GM10847 (cell line): ENCODE data around the gene COL8A1.

Experiments
- POLR2A ChIP-seq: IDR thresholded peaks from 2 replicates; pipeline ENCODE4 v1.6.1; 2011; ENCODE audit not compliant: insufficient read length; ENCODE audit errors: extremely low read depth

Gene COL8A1

DNA sequence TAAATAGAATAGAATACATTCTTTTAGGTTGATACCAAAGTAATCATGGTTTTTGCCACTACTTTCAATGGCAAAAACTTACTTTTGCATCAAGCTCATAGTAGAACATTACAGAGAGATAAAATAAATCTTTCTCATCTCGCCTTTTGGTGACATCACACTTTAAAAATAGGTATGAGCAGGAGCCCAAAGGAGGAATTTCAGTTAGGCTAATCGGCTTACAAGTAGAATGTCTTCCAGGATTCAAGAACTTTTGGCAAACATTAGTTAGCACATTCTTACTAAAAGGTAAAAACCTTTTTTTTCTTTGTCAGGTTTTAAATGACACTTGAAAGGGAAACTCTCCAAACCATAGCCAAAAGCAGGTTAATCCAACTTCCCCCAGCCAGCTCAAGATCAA, 119.6 kb downstream of the COL8A1 start:
- TF ChIP-seq POLR2A = no peak

DNA sequence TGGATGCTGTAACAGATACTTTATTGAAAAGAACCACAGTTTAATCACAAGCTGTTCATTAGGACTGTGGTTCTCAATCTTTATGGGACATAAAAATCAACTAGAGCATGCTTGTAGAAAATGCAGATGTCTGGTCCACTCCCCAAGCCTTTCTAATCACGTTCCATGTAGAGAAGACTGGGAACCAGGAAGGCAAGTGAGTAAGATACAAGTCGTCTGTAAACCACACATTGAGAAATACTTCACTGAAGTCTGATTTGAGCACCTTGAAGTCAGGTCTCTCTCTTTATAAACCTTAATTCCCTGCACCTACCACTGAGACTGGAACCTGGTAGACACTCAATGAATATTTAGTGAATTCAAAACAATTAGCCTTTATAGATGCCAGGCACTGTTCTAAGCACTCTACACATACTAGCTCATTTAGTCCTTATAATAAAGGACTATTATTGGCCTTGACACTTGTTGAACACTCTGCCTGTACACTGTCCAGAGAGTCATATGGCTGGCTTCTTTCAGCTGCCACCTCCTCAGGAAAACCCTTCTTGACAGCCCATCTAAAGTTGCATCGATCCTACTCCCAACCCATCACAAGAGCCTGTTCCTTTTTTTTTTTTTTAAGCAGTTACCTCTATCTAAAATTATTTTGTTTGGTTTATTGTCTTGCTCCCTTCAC, 120.2 kb downstream of the COL8A1 start:
- TF ChIP-seq POLR2A = no peak

DNA sequence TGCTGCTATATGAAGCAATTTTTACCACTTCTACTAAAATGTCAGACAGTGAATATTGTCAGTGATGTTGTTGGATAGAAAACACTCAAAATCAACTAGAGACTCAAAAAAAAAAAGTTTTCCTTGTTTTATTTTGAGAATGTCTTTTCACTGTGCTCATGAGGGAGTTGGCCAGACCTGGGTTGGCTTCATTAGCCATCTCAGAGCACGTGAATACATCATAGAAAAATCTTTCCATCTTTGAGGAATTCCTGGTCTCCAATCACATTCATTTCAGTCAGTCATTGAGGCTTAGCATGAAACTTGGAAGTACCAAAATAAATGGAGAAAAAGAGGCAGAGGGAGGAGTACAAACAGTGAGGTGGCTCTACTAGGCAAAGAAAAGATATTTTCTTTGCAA, 121.6 kb downstream of the COL8A1 start:
- TF ChIP-seq POLR2A = no peak

DNA sequence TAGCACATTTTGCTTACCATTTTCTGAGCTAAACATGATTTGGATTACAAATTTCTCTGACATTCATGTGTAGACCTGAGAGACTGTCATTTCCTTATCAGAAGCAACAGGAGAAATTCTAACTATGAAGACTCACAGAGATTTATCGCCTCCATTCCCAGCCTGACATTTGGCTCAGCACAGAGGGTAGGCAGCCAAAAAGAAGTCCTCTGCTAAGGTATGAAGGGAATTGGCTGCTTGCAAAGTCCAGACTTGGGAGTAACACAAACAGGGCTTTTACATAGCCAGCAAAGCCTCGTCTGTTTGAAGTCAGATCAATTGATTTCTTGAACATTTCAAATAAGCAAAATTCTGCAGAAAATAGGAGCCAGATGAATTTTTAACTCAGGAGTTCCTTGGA, 122.2 kb downstream of the COL8A1 start:
- TF ChIP-seq POLR2A = no peak

DNA sequence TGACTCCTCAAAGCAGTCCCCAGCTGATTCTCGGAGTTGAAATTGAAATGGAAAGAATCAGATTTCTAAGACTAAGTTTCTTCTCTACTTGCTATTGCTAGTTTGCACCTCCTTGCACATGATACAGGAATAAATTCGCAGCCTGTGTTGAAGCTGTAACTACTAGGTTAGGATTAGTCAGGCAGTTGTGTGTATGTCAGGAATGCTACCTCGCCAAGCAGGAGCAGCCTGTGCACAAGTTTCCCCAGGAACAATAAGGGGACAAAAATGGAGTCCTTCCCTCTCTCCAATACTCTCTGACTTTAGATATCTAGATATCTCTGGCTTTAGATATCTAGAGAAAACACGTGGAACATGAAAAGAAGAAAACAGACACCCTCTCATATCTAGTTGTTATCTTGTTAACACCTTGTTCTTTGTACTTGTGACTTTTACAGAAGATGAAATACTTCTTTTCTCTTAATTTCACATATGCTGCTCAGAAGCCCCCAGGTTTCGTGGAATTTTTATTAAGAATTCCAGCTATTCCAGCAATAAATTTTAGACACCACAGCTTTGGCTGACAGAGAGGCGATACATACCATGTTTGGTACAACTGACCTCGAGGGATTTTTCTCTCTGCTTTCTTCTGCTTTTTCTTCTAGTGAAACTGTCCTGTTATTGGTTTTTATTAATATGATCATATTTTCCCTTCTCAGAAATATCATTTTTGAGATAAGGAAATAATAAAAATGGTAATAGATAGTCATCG, 123.2 kb downstream of the COL8A1 start:
- TF ChIP-seq POLR2A = no peak

DNA sequence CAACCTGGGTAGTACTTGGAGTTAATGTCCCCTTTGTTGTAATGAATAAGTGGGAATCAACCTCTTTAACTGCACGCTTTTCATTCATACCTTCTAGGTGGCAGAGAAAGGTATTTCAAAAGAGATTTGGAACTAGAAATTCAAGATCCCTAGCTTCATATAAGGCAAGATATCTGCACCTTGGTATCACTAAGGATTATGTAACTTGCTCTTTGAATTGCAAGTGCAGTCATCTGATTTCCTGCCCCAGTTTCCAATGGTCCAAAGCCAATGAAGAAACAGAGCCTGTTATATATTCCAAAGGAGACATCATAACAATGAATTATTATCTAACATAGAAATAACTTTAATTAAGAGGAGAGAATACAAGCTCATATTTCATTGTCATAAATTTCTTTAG, 124.5 kb downstream of the COL8A1 start:
- TF ChIP-seq POLR2A = no peak

DNA sequence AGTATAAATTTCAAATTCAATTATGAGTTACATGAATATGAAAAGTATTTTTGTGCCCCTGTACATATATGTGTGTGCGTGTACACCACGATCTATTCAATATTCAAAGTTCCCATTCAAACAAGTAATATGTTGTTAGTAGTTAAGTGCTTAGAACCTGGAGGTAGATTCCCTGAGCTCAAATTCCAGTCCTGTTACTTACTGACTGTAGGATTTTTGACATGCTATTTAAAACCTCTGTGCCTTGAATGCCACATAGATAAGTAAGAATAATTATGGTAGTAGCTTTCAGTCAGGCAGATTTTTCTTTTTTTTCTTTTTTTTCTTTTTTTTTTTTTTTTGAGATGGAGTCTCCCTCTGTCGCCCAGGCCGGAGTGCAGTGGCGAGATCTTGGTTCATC, 126.0 kb downstream of the COL8A1 start:
- TF ChIP-seq POLR2A = no peak

DNA sequence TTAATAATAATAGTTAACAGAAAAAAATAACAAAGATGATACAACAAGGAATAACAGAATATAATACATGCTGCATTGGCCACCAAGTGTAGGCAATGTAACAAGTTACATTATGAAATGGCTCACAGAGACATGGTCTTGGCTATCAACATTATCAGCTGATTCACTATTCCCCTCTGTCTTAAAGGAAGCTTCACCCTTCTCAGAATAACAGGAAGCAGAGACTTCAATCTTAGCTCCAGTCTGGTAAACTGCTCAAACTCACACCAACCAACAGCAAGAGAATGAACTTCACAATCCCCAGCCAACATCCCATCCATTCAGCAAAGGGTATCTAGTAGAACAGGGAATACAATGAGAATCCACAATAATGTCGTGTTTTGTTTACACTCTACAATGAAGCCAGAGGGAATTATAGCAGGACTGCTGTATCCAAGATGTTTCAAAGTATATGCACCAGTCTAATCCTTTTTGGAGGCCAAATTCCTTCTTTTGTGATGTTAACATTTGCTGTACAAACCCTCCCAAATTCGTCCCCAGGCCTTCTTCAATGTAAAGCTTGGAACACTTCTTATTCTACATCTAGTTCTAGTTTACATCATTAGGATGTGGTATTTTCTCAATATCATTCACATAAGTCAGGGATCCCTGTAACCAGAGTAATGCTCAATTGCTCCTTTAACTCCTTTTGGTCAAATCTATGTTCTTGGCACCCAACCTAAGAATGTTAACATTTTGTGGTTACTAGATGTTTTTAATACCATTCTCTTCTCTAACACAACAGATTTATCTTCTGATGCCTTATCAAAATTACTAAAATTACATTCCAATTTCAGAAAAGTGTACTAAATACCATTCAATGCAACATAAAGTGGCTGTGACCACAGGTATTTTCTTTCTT, 126.9 kb downstream of the COL8A1 start:
- TF ChIP-seq POLR2A = no peak

DNA sequence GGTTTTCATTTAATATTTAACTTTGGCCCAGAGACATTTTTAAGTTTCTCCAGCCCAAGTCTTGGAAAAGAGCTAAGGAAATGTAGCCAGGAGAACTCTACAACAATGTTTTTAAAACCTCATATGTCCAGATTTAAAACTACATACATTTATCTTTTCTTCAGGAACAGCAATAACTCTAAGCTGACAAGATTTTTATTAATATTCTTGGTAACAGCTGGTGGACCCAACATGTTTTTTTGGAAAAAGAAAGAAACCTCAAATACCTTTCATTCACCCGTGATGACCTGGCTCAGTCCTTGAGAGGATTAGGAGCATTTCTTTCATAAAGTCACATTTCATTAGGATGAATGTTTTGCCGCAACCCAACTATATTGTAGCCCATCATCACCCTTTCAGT, 128.9 kb downstream of the COL8A1 start:
- TF ChIP-seq POLR2A = no peak

DNA sequence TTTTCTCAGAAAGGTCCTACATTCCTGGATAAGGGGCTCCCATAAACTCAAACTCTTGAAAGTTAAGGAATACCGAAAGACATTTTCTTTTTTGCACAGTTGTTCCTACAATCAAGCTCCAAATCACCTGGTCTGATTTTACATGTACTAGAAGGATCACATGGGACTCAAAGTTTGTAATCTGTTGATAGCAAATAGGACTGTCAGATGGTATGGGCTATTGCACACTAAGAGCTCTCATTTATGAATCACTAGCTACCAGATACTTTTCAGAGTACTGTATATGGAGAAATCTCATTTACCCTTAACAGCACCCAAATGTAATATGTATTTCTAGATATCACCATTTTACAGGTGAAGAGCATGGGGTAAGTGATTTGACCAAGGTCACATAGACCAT, 129.7 kb downstream of the COL8A1 start:
- TF ChIP-seq POLR2A = no peak

DNA sequence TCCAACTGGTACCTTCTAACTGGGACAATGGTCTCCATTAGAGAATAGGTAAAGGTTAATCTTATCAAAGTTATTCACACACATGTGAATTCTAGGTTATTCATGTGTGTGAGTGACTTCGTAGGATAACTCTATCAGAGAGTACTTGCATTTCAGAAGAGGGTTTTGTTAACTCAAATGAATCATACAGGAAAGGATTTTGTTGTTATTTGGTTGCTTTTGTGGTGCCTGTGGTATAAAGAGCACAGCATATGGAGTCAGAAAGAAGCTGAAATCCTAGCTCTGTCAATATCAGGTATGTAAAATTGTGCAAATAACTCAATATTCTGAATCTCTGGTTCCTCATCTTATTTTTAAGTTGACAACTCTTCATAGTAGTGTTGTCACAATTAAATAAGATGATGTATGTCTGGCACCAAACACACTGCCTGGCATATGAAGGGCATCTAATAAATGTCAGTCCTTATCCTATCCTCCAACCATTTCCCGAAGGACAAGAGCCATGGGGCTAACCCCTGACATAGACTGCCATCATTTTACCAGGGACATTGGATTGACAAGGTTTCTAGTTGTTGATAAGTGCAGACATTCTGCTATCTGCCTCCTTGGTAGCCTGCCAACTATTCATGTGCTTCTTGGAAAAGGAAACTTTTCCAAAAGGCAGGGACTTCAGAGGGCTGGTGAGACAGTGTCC, 130.6 kb downstream of the COL8A1 start:
- no peak for TF ChIP-seq POLR2A

DNA sequence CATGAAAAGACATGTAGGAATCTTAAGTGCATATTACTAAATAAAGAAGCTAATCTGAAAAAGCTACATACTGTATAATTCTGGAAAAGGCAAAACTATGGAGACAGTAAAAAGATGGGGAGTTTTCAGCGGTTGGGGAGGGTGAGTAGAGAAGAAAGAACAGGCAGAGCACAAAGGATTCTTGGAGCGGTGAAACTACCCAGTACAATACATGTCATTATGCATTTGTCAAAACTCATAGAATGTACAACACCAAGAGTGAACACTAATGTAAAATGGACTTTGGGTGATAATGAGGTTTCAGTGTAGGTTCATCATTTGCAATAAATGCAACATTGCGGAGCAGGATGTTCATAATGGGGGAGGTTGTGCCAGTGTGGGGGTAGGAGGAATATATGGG, 133.8 kb downstream of the COL8A1 start:
- no peak for TF ChIP-seq POLR2A

DNA sequence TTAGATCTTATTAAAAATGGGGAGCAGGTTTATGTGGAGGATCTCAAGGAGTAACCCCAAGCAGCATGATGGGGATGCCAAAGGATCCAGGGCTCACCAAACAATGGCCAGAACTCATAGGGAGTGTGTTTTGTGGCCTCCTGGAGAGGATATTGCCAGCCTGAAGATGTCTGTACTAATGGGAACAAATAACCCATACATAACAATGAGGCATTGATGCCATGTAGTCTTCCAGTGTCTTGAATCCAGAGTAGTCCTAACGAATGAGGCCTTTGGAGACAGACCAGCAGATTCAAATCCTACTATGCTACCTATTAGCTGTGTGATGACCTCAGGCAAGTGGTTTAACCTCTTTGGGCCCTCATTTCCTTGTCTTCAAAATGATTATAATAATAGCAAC, 134.3 kb downstream of the COL8A1 start:
- TF ChIP-seq POLR2A = no peak

DNA sequence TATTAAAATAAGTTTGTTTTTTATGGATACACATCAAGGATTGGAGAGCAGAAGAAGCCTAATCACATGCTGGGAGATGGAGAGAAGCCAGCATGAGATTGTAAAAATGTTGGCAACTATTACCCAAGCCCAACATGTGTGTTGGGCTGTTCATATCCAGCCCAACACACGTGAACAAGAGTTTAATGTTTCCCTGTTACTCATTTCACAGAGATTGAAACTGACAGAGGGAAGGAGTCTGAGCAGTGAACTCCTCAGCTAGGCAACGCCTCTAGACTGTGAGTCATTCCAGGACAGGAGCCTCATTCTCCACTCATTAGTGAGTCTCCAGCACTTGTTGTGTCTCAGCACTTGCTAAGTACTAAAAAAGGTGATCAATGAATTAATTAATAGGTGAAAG, 136.1 kb downstream of the COL8A1 start:
- no peak for TF ChIP-seq POLR2A

DNA sequence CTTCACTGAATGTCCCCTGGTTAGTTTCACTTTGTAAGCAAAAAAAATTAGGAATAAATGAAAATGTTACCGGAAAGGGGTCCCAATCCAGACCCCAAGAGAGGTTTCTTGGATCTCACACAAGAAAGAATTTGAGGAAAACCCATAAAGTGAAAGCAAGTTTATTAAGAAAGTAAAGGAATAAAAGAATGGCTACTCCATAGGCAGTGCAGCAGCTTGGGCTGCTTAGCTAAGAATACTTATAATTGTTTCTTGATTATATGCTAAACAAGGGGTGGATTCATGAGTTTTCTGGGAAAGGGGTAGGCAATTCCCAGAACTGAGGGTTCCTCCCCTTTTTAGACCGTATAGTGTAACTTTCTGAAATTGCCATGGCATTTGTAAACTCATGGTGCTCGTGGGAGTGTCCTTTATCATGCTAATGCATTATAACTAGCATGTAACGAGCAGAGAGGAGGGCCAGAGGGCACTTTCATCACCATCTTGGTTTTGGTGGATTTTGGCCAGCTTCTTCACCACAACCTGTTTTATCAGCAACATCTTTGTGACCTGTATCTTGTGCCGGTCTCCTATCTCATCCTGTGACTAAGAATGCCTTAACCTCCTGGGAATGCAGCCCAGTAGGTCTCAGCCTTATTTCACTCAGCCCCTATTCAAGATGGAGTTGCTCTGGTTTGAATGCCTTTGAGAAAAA, 138.3 kb downstream of the COL8A1 start:
- TF ChIP-seq POLR2A = no peak
